Duodenal mucosa (tissue), 2 donors: Measurements from ENCODE around the gene KCNJ4.

Source experiments
- H3K27ac ChIP-seq: one replicate; pipeline ENCODE4 v1.7.0; 2013; ENCODE audit warnings: low read depth, low read length
- H3K27me3 ChIP-seq, 2 donors: one replicate each; pipeline ENCODE4 v1.7.0; 2013; ENCODE audit warnings: low read length in 2 of 2, control low read depth in 1 of 2; ENCODE audit not compliant: insufficient read depth in 2 of 2, control insufficient read depth in 1 of 2
- H3K36me3 ChIP-seq, 2 donors: one replicate each; pipeline ENCODE4 v1.7.0; 2013; ENCODE audit warnings: low read length in 2 of 2, control low read depth in 1 of 2; ENCODE audit not compliant: insufficient read depth in 2 of 2, control insufficient read depth in 1 of 2
- H3K4me1 ChIP-seq, 2 donors: one replicate each; pipeline ENCODE4 v1.7.0; 2013; ENCODE audit warnings: low read length in 2 of 2, control low read depth in 1 of 2; ENCODE audit not compliant: insufficient read depth in 2 of 2, control insufficient read depth in 1 of 2
- H3K4me3 ChIP-seq, 2 donors: one replicate each; pipeline ENCODE4 v1.7.0; 2013; ENCODE audit warnings: low read length in 2 of 2, low read depth in 1 of 2
- H3K9ac ChIP-seq, 2 donors: one replicate each; pipeline ENCODE4 v1.7.0; 2013; ENCODE audit warnings: low read length in 2 of 2, low read depth in 1 of 2
- H3K9me3 ChIP-seq, 2 donors: one replicate each; pipeline ENCODE4 v1.7.0; 2013; ENCODE audit warnings: low read length in 2 of 2, control low read depth in 1 of 2; ENCODE audit not compliant: control insufficient read depth in 1 of 2

Gene KCNJ4

GRCh38 chr22:38455076-38455529 is at the start of gene KCNJ4:
TSS of gene KCNJ4 (minus strand) at chr22:38455199. CDS start at chr22:38428132, 27,067 bp downstream.
- Histone ChIP-seq H3K9ac (no peak within 1 kb of the TSS), H3K9me3 (no peaks in the 10 kb centered on the region), H3K4me3 (peak within 1 kb of the TSS; percentile 29 to 48), H3K27me3 (peaks cover 65 to 76% of the 10 kb centered on the region in 2 donors), H3K36me3 (no peaks in the 10 kb centered on the region), H3K27ac (no peak within 1 kb of the TSS), H3K4me1 (peaks cover 4 to 7% of the 10 kb centered on the region in 2 donors)

GRCh38 chr22:38503021-38503420 is 48.0 kb upstream of the KCNJ4 start:
- no peaks in the 10 kb centered on the region for H3K27me3 ChIP-seq
- H3K36me3 ChIP-seq: peaks cover 20 to 42% of the 10 kb centered on the region in 2 donors
- peaks cover 36 to 37% of the 10 kb centered on the region in 2 donors for H3K4me1 ChIP-seq
- H3K4me3 ChIP-seq: peak overlapping the region; percentile 80 to 81
- H3K9me3 ChIP-seq: no peaks in the 10 kb centered on the region
- no peak overlapping the region for H3K27ac ChIP-seq
- peak overlapping the region; percentile 21 to 99 for H3K9ac ChIP-seq

GRCh38 chr22:38501797-38502672 is 47.0 kb upstream of the KCNJ4 start:
- Histone ChIP-seq H3K4me3 (peak overlapping the region in 1 of 2 donors; percentile 80), H3K27ac (no peak overlapping the region), H3K36me3 (peaks cover 26 to 52% of the 10 kb centered on the region in 2 donors), H3K9me3 (no peaks in the 10 kb centered on the region), H3K27me3 (no peaks in the 10 kb centered on the region), H3K9ac (no peak overlapping the region), H3K4me1 (peaks cover 35 to 37% of the 10 kb centered on the region in 2 donors)

GRCh38 chr22:38497869-38498268 is 42.9 kb upstream of the KCNJ4 start:
- Histone ChIP-seq H3K9me3 (no peaks in the 10 kb centered on the region), H3K4me1 (peaks cover 20 to 21% of the 10 kb centered on the region in 2 donors), H3K4me3 (no peak overlapping the region), H3K36me3 (peaks cover 57 to 88% of the 10 kb centered on the region in 2 donors), H3K9ac (no peak overlapping the region), H3K27ac (no peak overlapping the region), H3K27me3 (no peaks in the 10 kb centered on the region)

DNA sequence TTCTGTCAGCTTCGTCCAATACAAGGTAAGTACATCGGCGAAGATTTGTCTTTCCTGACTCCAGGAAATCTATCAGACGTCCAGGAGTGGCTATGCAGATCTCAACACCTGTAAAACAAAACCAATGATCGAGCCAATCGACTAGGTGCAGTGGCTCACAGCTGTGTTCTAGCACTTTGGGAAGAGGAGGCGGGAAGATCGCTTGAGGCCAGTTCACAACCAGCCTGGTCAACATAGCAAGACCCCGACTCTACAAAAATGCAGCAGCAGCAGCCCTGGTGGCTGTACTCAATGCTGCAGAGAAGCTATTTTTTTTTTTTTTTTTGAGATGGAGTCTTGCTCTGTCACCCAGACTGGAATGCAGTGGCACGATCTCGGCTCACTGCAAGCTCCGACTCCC is 39.9 kb upstream of the KCNJ4 start:
- H3K36me3 ChIP-seq: peaks cover 71 to 95% of the 10 kb centered on the region in 2 donors

DNA sequence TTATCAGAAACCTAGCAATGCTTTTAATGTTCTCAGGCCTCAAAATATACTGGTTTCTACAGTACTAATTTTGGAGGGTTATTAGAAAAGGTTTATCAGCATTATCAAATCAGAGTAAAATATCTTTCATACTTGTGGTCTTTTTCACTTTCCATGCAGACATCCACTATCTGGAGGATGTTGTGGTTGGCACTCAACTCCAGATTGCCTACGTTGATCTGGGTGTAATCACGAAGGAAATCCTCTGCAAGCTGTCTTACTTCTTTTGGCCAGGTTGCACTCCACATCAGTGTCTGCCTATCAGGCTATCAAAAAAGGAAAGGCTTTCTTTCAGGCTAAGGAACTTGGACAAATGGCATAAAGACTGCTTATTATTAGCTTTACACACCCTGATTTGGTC is 39.5 kb upstream of the KCNJ4 start:
- H3K4me1 ChIP-seq: peaks cover 12 to 17% of the 10 kb centered on the region in 2 donors
- no peak overlapping the region for H3K27ac ChIP-seq
- H3K27me3 ChIP-seq: no peaks in the 10 kb centered on the region
- no peak overlapping the region for H3K4me3 ChIP-seq
- no peak overlapping the region for H3K9ac ChIP-seq
- peaks cover 75 to 96% of the 10 kb centered on the region in 2 donors for H3K36me3 ChIP-seq
- H3K9me3 ChIP-seq: no peaks in the 10 kb centered on the region

More for the DNA sequence above, 39.9 kb upstream of the KCNJ4 start:
- Histone ChIP-seq H3K4me3 (no peak overlapping the region), H3K27ac (no peak overlapping the region), H3K9ac (no peak overlapping the region), H3K27me3 (no peaks in the 10 kb centered on the region), H3K4me1 (peaks cover 16 to 17% of the 10 kb centered on the region in 2 donors), H3K9me3 (no peaks in the 10 kb centered on the region)

- peaks cover 8 to 11% of the 10 kb centered on the region in 2 donors for H3K4me1 ChIP-seq
- H3K4me3 ChIP-seq: no peak overlapping the region
- H3K9me3 ChIP-seq: no peaks in the 10 kb centered on the region
- no peak overlapping the region for H3K9ac ChIP-seq
- H3K27me3 ChIP-seq: no peaks in the 10 kb centered on the region
- H3K27ac ChIP-seq: no peak overlapping the region
- H3K36me3 ChIP-seq: peaks cover 75 to 95% of the 10 kb centered on the region in 2 donors
Observed at GRCh38 chr22:38491707-38492348, 36.8 kb upstream of the KCNJ4 start.

DNA sequence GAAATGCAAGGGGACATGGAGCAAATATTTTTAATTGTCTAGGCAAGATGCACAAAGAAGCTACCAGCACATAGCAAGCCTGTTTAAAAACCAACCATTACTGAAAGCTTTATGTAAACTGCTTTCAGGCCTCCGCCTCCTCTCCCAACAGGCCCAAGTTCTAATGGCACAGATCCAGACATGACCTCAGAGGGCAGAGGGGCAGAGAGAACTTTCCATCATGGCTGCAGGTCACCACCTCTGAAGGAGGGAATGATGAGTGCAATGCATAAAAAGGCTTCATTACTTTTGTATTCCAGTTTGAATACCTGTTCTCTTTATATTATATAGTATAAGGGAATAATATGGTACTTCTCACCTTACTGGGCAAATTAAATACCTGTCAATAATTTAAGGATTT is 35.9 kb upstream of the KCNJ4 start:
- no peak overlapping the region for H3K9ac ChIP-seq
- peaks cover 8 to 11% of the 10 kb centered on the region in 2 donors for H3K4me1 ChIP-seq
- H3K9me3 ChIP-seq: no peaks in the 10 kb centered on the region
- H3K27ac ChIP-seq: no peak overlapping the region
- peaks cover 76 to 95% of the 10 kb centered on the region in 2 donors for H3K36me3 ChIP-seq
- no peak overlapping the region for H3K4me3 ChIP-seq
- no peaks in the 10 kb centered on the region for H3K27me3 ChIP-seq

DNA sequence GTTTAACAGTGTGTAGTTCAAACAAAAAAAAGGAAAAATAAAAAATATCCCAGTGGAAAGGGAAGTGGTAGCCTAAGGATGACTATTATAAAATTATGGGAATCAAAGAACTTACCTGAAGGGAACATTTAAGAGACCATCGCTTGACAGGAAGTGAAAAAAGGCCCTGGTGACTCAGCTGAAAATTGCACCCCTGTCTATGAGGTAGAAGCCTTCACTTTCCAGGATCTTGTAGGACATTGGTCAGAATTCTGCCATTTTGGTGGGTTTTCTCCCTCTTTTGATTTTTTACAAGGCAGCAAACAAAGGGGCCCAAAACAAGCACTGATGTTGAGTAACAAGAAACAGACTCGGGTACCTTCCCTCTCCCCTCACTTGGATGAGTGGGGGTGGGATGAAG is 35.5 kb upstream of the KCNJ4 start:
- no peak overlapping the region for H3K9ac ChIP-seq
- H3K36me3 ChIP-seq: peaks cover 77 to 93% of the 10 kb centered on the region in 2 donors
- H3K4me1 ChIP-seq: peaks cover 8 to 11% of the 10 kb centered on the region in 2 donors

DNA sequence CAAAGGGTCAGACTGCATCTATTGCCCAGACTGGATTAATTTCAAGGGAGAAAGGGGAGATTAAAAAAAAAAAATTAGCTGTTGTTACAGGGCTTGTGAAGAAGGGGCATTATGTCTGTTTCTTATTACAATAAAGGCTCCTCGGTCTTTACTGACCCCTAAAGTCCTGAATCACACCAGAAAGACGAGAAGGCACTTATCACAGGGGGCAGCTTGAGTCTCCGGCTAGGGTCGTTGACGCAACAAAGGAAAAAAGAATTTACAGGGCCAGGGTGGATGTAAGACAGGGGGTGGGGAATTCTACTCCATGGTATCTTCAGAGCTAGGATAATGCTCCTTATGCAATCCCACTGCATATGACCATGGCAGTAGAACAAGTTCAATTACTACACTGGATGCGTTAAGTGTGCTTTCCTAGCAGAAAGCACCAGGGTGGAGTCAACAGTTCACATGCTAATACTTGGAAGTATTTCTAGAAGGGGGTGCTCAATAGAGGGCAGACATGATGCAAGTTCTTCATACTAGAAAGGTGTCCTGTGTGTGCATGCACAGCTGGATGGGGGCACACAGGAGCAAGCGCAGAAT is 34.7 kb upstream of the KCNJ4 start:
- peaks cover 73 to 93% of the 10 kb centered on the region in 2 donors for H3K36me3 ChIP-seq
- no peak overlapping the region for H3K4me3 ChIP-seq
- no peak overlapping the region for H3K27ac ChIP-seq
- no peaks in the 10 kb centered on the region for H3K27me3 ChIP-seq
- H3K9me3 ChIP-seq: no peaks in the 10 kb centered on the region
- peaks cover 7 to 11% of the 10 kb centered on the region in 2 donors for H3K4me1 ChIP-seq
- H3K9ac ChIP-seq: no peak overlapping the region

More for the DNA sequence above, 35.5 kb upstream of the KCNJ4 start:
- no peak overlapping the region for H3K4me3 ChIP-seq
- no peak overlapping the region for H3K27ac ChIP-seq
- no peaks in the 10 kb centered on the region for H3K9me3 ChIP-seq
- no peaks in the 10 kb centered on the region for H3K27me3 ChIP-seq
